K562 (cell line): ENCODE data around the gene OPRL1. TPM values are rescaled to one million over a fixed set of nuclear protein-coding genes. Genes with fewer than 3 reads are reported as not detected.

ENCODE experiments used
- CBX8 ChIP-seq: fragments of 200-600 bp; sonication (generic); IDR thresholded peaks from 2 replicates; pipeline ENCODE4 v1.6.1; 2012; ENCODE audit warnings: borderline replicate concordance, mixed run types, low read depth, mild to moderate bottlenecking, moderate library complexity, mixed read lengths, low read length, control low read depth, inconsistent platforms; ENCODE audit not compliant: poor library complexity, severe bottlenecking; ENCODE audit errors: extremely low read depth
- CCAR2 ChIP-seq: fragments of 200-400 bp; formaldehyde crosslinking; IDR thresholded peaks from 2 replicates; pipeline ENCODE4 v1.6.1; 2017; ENCODE audit warnings: mild to moderate bottlenecking, low read depth, low read length
- ELK1 ChIP-seq: sonication (generic); formaldehyde crosslinking; IDR thresholded peaks from 2 replicates; pipeline ENCODE4 v1.8.1; 2022; ENCODE audit warnings: missing genetic modification reagents
- FOXA1 ChIP-seq: fragments of 450-650 bp; IDR thresholded peaks from 2 replicates; pipeline ENCODE4 v1.6.1; 2016; ENCODE audit warnings: mild to moderate bottlenecking, borderline replicate concordance
- FUS ChIP-seq: fragments of 200-400 bp; formaldehyde crosslinking; optimal IDR thresholded peaks from 2 replicates; pipeline ENCODE3; 2017; ENCODE audit warnings: low read depth, low read length
- GABPB1 ChIP-seq: sonication (generic); formaldehyde crosslinking; IDR thresholded peaks from 2 replicates; pipeline ENCODE4 v1.8.0; 2022; ENCODE audit warnings: mild to moderate bottlenecking, missing genetic modification reagents
- HNRNPLL ChIP-seq: fragments of 200-400 bp; formaldehyde crosslinking; IDR thresholded peaks from 2 replicates; pipeline ENCODE4 v1.6.1; 2017; ENCODE audit warnings: low read length, low read depth, mild to moderate bottlenecking; ENCODE audit not compliant: poor library complexity, severe bottlenecking
- MAFG ChIP-seq: fragments of 450-650 bp; conservative IDR thresholded peaks from 2 replicates; pipeline ENCODE4 v1.6.1; 2016; ENCODE audit warnings: missing genetic modification characterization, missing compliant biosample characterization
- RBBP5 ChIP-seq: fragments of 200-600 bp; sonication (generic); IDR thresholded peaks from 2 replicates; pipeline ENCODE4 v1.6.1; 2012; ENCODE audit warnings: borderline replicate concordance, mild to moderate bottlenecking, low read length, control low read depth, inconsistent platforms; ENCODE audit not compliant: insufficient read depth, poor library complexity, severe bottlenecking
- SNIP1 ChIP-seq: fragments of 450-650 bp; IDR thresholded peaks from 2 replicates; pipeline ENCODE4 v1.7.1; 2017; ENCODE audit warnings: low read depth, mild to moderate bottlenecking
- ZBTB9 ChIP-seq: fragments of 450-650 bp; formaldehyde crosslinking; IDR thresholded peaks from 2 replicates; pipeline ENCODE4 v1.4.0; 2020; ENCODE audit warnings: mild to moderate bottlenecking, moderate library complexity
- ZKSCAN1 ChIP-seq: fragments of 150-350 bp; IDR thresholded peaks from 2 replicates; pipeline ENCODE4 v1.6.1; 2016; ENCODE audit warnings: low read depth, low read length
- ZNF174 ChIP-seq: fragments of 250-450 bp; sonication (Bioruptor Pico); IDR thresholded peaks from 2 replicates; pipeline ENCODE4 v1.4.0; 2020; ENCODE audit warnings: mild to moderate bottlenecking
- ZNF175 ChIP-seq: fragments of 200-800 bp; sonication (Bioruptor generic); IDR thresholded peaks from 2 replicates; pipeline ENCODE4 v1.6.1; 2016; ENCODE audit warnings: low read depth, mild to moderate bottlenecking, missing genetic modification characterization, missing compliant biosample characterization
- ZNF232 ChIP-seq: sonication (generic); formaldehyde crosslinking; IDR thresholded peaks from 2 replicates; pipeline ENCODE4 v1.8.0; 2022; ENCODE audit warnings: mild to moderate bottlenecking, missing genetic modification reagents
- ZNF75A ChIP-seq: fragments of 450-650 bp; formaldehyde crosslinking; IDR thresholded peaks from 2 replicates; pipeline ENCODE4 v1.4.0; 2020; ENCODE audit warnings: mild to moderate bottlenecking
- ZZZ3 ChIP-seq: fragments of 450-650 bp; IDR thresholded peaks from 2 replicates; pipeline ENCODE4 v1.6.1; 2016; ENCODE audit warnings: antibody characterized with exemption, mild to moderate bottlenecking, moderate library complexity
- polyA plus RNA-seq, 8 experiments: library from polyadenylated mRNA; depleted of rRNA in 4 of 8; stranded (reverse) in 5 of 8; unstranded in 3 of 8; fragments of >200 nt; fragmentation: Nextera tagmentation in 2 of 8; fragmentation: Illumina TruSeq in 1 of 8; extraction: Ambion mirVana in 2 of 8; extraction: Trizol in 1 of 8; gene quantifications; 2 replicates each; pipeline versions ENCODE4 v1.2.1 to v1.2.3, GENCODE V29; 2011 to 2014; ENCODE audit warnings: inconsistent platforms in 1 of 8, missing spikeins in 1 of 8
- total RNA-seq, 7 experiments: library from RNA; depleted of rRNA in 6 of 7; stranded (reverse); fragments of >200 nt in 6 of 7; fragmentation: Illumina TruSeq in 2 of 7; extraction: Trizol in 2 of 7; gene quantifications; 2 replicates each; pipeline versions ENCODE4 v1.2.1 to v1.2.3, GENCODE V29; 2011 to 2021; ENCODE audit warnings: low replicate concordance in 1 of 7
- TF ChIP-seq, protein P1 (sequence below): fragments of 250-450 bp; sonication (Bioruptor Pico); IDR thresholded peaks from 2 replicates; pipeline ENCODE4 v1.4.0; 2020; ENCODE audit warnings: mild to moderate bottlenecking, moderate library complexity
- TF ChIP-seq, protein P2 (sequence below), 2 experiments: fragments of 450-650 bp; conservative IDR thresholded peaks; 2 replicates each; pipeline ENCODE4 v1.6.1; 2017; ENCODE audit warnings: mild to moderate bottlenecking in 2 of 2, moderate library complexity in 2 of 2

Gene OPRL1
- total and polyA plus RNA-seq, 9 of the 15 experiments (the other 6 are each of a cell fraction or from before 2014, with no cell fraction given): 0.06 to 0.33 (median 0.11) TPM; not detected in 2

GRCh38 chr20:64042054-64042781 lies 37.7 kb upstream of the OPRL1 start (continued):
- TF ChIP-seq ELK1 (CRISPR knock-in tag) (no peak), MAFG (tag) (no peak), ZZZ3 (no peak), RBBP5 (peak; percentile 53), ZKSCAN1 (no peak), ZNF232 (CRISPR knock-in tag) (no peak), GABPB1 (CRISPR knock-in tag) (peak; percentile 62; the same call in 1 of the 2 replicates), ZNF75A (CRISPR knock-in tag) (no peak), FOXA1 (no peak), FUS (no peak), SNIP1 (no peak), CBX8 (no peak), ZBTB9 (CRISPR knock-in tag) (no peak), CCAR2 (no peak), HNRNPLL (peak; percentile 82), ZNF174 (CRISPR knock-in tag) (no peak), ZNF175 (CRISPR knock-in tag) (no peak)
- TF ChIP-seq, protein P1, sequence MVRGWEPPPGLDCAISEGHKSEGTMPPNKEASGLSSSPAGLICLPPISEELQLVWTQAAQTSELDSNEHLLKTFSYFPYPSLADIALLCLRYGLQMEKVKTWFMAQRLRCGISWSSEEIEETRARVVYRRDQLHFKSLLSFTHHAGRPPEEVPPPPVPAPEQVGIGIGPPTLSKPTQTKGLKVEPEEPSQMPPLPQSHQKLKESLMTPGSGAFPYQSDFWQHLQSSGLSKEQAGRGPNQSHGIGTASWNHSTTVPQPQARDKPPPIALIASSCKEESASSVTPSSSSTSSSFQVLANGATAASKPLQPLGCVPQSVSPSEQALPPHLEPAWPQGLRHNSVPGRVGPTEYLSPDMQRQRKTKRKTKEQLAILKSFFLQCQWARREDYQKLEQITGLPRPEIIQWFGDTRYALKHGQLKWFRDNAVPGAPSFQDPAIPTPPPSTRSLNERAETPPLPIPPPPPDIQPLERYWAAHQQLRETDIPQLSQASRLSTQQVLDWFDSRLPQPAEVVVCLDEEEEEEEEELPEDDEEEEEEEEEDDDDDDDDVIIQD: no peak
- TF ChIP-seq, protein P2, sequence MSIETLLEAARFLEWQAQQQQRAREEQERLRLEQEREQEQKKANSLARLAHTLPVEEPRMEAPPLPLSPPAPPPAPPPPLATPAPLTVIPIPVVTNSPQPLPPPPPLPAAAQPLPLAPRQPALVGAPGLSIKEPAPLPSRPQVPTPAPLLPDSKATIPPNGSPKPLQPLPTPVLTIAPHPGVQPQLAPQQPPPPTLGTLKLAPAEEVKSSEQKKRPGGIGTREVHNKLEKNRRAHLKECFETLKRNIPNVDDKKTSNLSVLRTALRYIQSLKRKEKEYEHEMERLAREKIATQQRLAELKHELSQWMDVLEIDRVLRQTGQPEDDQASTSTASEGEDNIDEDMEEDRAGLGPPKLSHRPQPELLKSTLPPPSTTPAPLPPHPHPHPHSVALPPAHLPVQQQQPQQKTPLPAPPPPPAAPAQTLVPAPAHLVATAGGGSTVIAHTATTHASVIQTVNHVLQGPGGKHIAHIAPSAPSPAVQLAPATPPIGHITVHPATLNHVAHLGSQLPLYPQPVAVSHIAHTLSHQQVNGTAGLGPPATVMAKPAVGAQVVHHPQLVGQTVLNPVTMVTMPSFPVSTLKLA (conservative IDR thresholded peaks at IDR 0.05): no peak
